Measurements from ENCODE around the gene REEP2.

Gene REEP2

GRCh38 chr5:138490648-138491283 is 51.9 kb downstream of the REEP2 start:
- Mint-ChIP-seq H3K36me3 (ENCODE audit: low read depth) (no peaks in the 10 kb centered on the region), H3K27me3 (peaks cover 30% of the 10 kb centered on the region), H3K4me3 (peak overlapping the region; percentile 29), H3K4me1 (ENCODE audit: low read depth) (peaks cover 17% of the 10 kb centered on the region), H3K9me3 (no peaks in the 10 kb centered on the region), H3K27ac (peak overlapping the region; percentile 22)
- DNase-seq = no peak

- H3K27ac Mint-ChIP-seq = peak overlapping the region; percentile 22
Observed at GRCh38 chr5:138491284-138491648, 52.4 kb downstream of the REEP2 start.

GRCh38 chr5:138491669-138492559 is 53.1 kb downstream of the REEP2 start:
- H3K9me3 Mint-ChIP-seq = no peaks in the 10 kb centered on the region
- H3K27me3 Mint-ChIP-seq = peaks cover 30% of the 10 kb centered on the region

More at GRCh38 chr5:138491284-138491648, 52.4 kb downstream of the REEP2 start:
- H3K4me1 Mint-ChIP-seq (ENCODE audit: low read depth) = peaks cover 17% of the 10 kb centered on the region
- no peaks in the 10 kb centered on the region for H3K9me3 Mint-ChIP-seq
- H3K4me3 Mint-ChIP-seq = peak overlapping the region; percentile 29
- peaks cover 30% of the 10 kb centered on the region for H3K27me3 Mint-ChIP-seq
- H3K36me3 Mint-ChIP-seq (ENCODE audit: low read depth) = no peaks in the 10 kb centered on the region
- no peak for DNase-seq

GRCh38 chr5:138492560-138493045 is 53.7 kb downstream of the REEP2 start:
- Mint-ChIP-seq H3K36me3 (ENCODE audit: low read depth) (no peaks in the 10 kb centered on the region), H3K27ac (peak overlapping the region; percentile 81), H3K27me3 (peaks cover 30% of the 10 kb centered on the region), H3K4me3 (peak overlapping the region; percentile 81), H3K4me1 (ENCODE audit: low read depth) (peaks cover 17% of the 10 kb centered on the region), H3K9me3 (no peaks in the 10 kb centered on the region)
- no peak for DNase-seq

More at GRCh38 chr5:138491669-138492559, 53.1 kb downstream of the REEP2 start:
- H3K4me1 Mint-ChIP-seq (ENCODE audit: low read depth) = peaks cover 17% of the 10 kb centered on the region
- no peaks in the 10 kb centered on the region for H3K36me3 Mint-ChIP-seq (ENCODE audit: low read depth)
- peak overlapping the region; percentile 81 for H3K4me3 Mint-ChIP-seq
- peak; percentile 86 for DNase-seq
- peak overlapping the region; percentile 81 for H3K27ac Mint-ChIP-seq

- Mint-ChIP-seq H3K4me1 (ENCODE audit: low read depth) (peaks cover 17% of the 10 kb centered on the region), H3K9me3 (no peaks in the 10 kb centered on the region), H3K4me3 (no peak overlapping the region), H3K27me3 (peaks cover 18% of the 10 kb centered on the region), H3K36me3 (ENCODE audit: low read depth) (no peaks in the 10 kb centered on the region), H3K27ac (peak overlapping the region; percentile 79)
- DNase-seq = no peak
Observed at GRCh38 chr5:138495351-138495750, 56.5 kb downstream of the REEP2 start.
